GM23338 (cell line): ENCODE measurements around the gene CFHR4.

Experiments used
- CTCF ChIP-seq, 2 experiments: fragments of 200-600 bp in 1 of 2; sonication (generic) in 1 of 2; conservative IDR thresholded peaks; 2 replicates each; pipeline versions ENCODE4 v1.5.1 to v1.6.1; 2016 to 2017; ENCODE audit warnings: antibody characterized with exemption in 2 of 2, low read depth in 2 of 2, mild to moderate bottlenecking in 2 of 2, moderate library complexity in 1 of 2
- EZH2 ChIP-seq: fragments of 200-600 bp; sonication (generic); IDR thresholded peaks from one replicate; pipeline ENCODE4 v1.8.0; 2017; ENCODE audit warnings: antibody characterized with exemption, mild to moderate bottlenecking, low read depth; ENCODE audit not compliant: unreplicated experiment

- TF ChIP-seq CTCF (conservative IDR thresholded peaks at IDR 0.05; ENCODE audit: low read depth in 2 of 2): peak in 1 of 2 experiments; percentile 40; a peak in 2 of 4 replicates
- TF ChIP-seq EZH2: no peak
These were observed 14.5 kb downstream of the CFHR4 start for GRCh38 chr1:196902344-196902743.
